K562 (cell line): ENCODE measurements around the gene FFAR1. TPM values are rescaled to one million over a fixed set of nuclear protein-coding genes. Genes with fewer than 3 reads are reported as not detected.

ENCODE experiments used
- BRD9 ChIP-seq: fragments of 450-650 bp; IDR thresholded peaks from 2 replicates; pipeline ENCODE4 v1.6.1; 2018; ENCODE audit warnings: low read depth; ENCODE audit not compliant: partially characterized antibody
- CREB3 ChIP-seq: fragments of 450-650 bp; conservative IDR thresholded peaks from 2 replicates; pipeline ENCODE4 v1.6.1; 2016; ENCODE audit warnings: missing genetic modification characterization, low read depth, mild to moderate bottlenecking, missing compliant biosample characterization, moderate library complexity
- ELF4 ChIP-seq: fragments of 450-650 bp; formaldehyde crosslinking; IDR thresholded peaks from 2 replicates; pipeline ENCODE4 v1.4.0; 2022; ENCODE audit warnings: missing genetic modification characterization
- HDGF ChIP-seq: fragments of 450-650 bp; IDR thresholded peaks from 2 replicates; pipeline ENCODE4 v1.6.1; 2016
- HMGXB4 ChIP-seq: sonication (generic); formaldehyde crosslinking; IDR thresholded peaks from 2 replicates; pipeline ENCODE4 v1.8.1; 2023; ENCODE audit warnings: mild to moderate bottlenecking, missing genetic modification reagents
- IRF9 ChIP-seq: fragments of 450-650 bp; IDR thresholded peaks from 2 replicates; pipeline ENCODE4 v1.6.1; 2016; ENCODE audit warnings: missing biosample characterization, missing genetic modification characterization
- KDM4B ChIP-seq, 2 experiments: fragments of 450-650 bp in 1 of 2; sonication (generic) in 1 of 2; IDR thresholded peaks; 2 replicates each; pipeline ENCODE4 v1.6.1; 2016 to 2017; ENCODE audit warnings: borderline replicate concordance in 2 of 2, antibody characterized with exemption in 1 of 2, low read depth in 1 of 2, mild to moderate bottlenecking in 1 of 2
- LEF1 ChIP-seq: fragments of 450-650 bp; IDR thresholded peaks from 2 replicates; pipeline ENCODE4 v1.6.1; 2016; ENCODE audit warnings: mild to moderate bottlenecking
- MIER1 ChIP-seq: fragments of 450-650 bp; IDR thresholded peaks from 2 replicates; pipeline ENCODE4 v1.6.1; 2016; ENCODE audit warnings: antibody characterized with exemption, mild to moderate bottlenecking, low read depth
- NKRF ChIP-seq: fragments of 450-650 bp; IDR thresholded peaks from 2 replicates; pipeline ENCODE4 v1.6.1; 2016; ENCODE audit warnings: borderline replicate concordance
- PTBP1 ChIP-seq: fragments of 200-400 bp; formaldehyde crosslinking; IDR thresholded peaks from 2 replicates; pipeline ENCODE4 v1.6.1; 2017; ENCODE audit warnings: low read depth, low read length
- TFE3 ChIP-seq: fragments of 450-650 bp; formaldehyde crosslinking; IDR thresholded peaks from 2 replicates; pipeline ENCODE4 v1.4.0; 2020; ENCODE audit warnings: mild to moderate bottlenecking, mixed read lengths
- ZNF197 ChIP-seq: fragments of 200-800 bp; sonication (Bioruptor generic); IDR thresholded peaks from 2 replicates; pipeline ENCODE4 v1.6.1; 2016; ENCODE audit warnings: low read depth, missing genetic modification characterization, missing compliant biosample characterization
- ZNF23 ChIP-seq: fragments of 250-450 bp; sonication (Bioruptor Pico); IDR thresholded peaks from 2 replicates; pipeline ENCODE4 v1.4.0; 2020; ENCODE audit warnings: mild to moderate bottlenecking
- ZNF280A ChIP-seq: fragments of 450-650 bp; IDR thresholded peaks from 2 replicates; pipeline ENCODE4 v1.6.1; 2018; ENCODE audit warnings: mild to moderate bottlenecking, low read depth; ENCODE audit not compliant: partially characterized antibody
- ZNF699 ChIP-seq: fragments of 250-450 bp; sonication (Bioruptor Pico); IDR thresholded peaks from 2 replicates; pipeline ENCODE4 v1.8.0; 2021; ENCODE audit warnings: mild to moderate bottlenecking, moderate library complexity; ENCODE audit not compliant: insufficient replicate concordance
- ZNF79 ChIP-seq: fragments of 250-450 bp; sonication (Bioruptor Pico); IDR thresholded peaks from 2 replicates; pipeline ENCODE4 v1.4.0; 2020; ENCODE audit warnings: low read depth, mild to moderate bottlenecking, moderate library complexity
- ZNF830 ChIP-seq: fragments of 250-450 bp; sonication (Bioruptor Pico); IDR thresholded peaks from 2 replicates; pipeline ENCODE4 v1.5.0; 2021; ENCODE audit warnings: mild to moderate bottlenecking
- polyA plus RNA-seq, 8 experiments: library from polyadenylated mRNA; depleted of rRNA in 4 of 8; stranded (reverse) in 5 of 8; unstranded in 3 of 8; fragments of >200 nt; fragmentation: Nextera tagmentation in 2 of 8; fragmentation: Illumina TruSeq in 1 of 8; extraction: Ambion mirVana in 2 of 8; extraction: Trizol in 1 of 8; gene quantifications; 2 replicates each; pipeline versions ENCODE4 v1.2.1 to v1.2.3, GENCODE V29; 2011 to 2014; ENCODE audit warnings: inconsistent platforms in 1 of 8, missing spikeins in 1 of 8
- total RNA-seq, 7 experiments: library from RNA; depleted of rRNA in 6 of 7; stranded (reverse); fragments of >200 nt in 6 of 7; fragmentation: Illumina TruSeq in 2 of 7; extraction: Trizol in 2 of 7; gene quantifications; 2 replicates each; pipeline versions ENCODE4 v1.2.1 to v1.2.3, GENCODE V29; 2011 to 2021; ENCODE audit warnings: low replicate concordance in 1 of 7

FFAR1 gene
- total and polyA plus RNA-seq, 9 of the 15 experiments (the other 6 are each of a cell fraction or from before 2014, with no cell fraction given), result not detected

GRCh38 chr19:35309481-35310279, 38.0 kb upstream of the FFAR1 start (continued):
- TF ChIP-seq IRF9 (peak; percentile 56; the same call in 1 of the 2 replicates), NKRF (no peak), HMGXB4 (CRISPR knock-in tag) (no peak), HDGF (no peak), BRD9 (peak; percentile 18), ZNF79 (no peak), ELF4 (CRISPR knock-in tag) (no peak), ZNF699 (no peak), ZNF830 (CRISPR knock-in tag) (0 out of 2 replicates have a peak, but pooled peaks have one; percentile 77), ZNF280A (no peak), MIER1 (no peak; the same call in 1 of the 2 replicates), PTBP1 (no peak), CREB3 (tag) (peak; percentile 92), KDM4B (IDR thresholded peaks at IDR 0.05; ENCODE audit: borderline replicate concordance in 2 of 2, low read depth in 1 of 2) (no peak), LEF1 (peak; percentile 52; the same call in 1 of the 2 replicates), ZNF197 (CRISPR knock-in tag) (peak; percentile 61), ZNF23 (CRISPR knock-in tag) (no peak), TFE3 (CRISPR knock-in tag) (no peak)
